HCT116 (cell line): Measurements from ENCODE around the gene SPATA31D4.

Experiments used
- CTCF ChIP-seq, 3 experiments: fragments of 200-600 bp in 1 of 3; sonication (generic) in 1 of 3; IDR thresholded peaks in 2 of 3; conservative IDR thresholded peaks in 1 of 3; 2 replicates each; pipeline ENCODE4 v1.5.1; 2012 to 2017; ENCODE audit warnings: low read depth in 2 of 3, low read length in 2 of 3, antibody characterized with exemption in 1 of 3, borderline replicate concordance in 1 of 3, control low read depth in 1 of 3, mild to moderate bottlenecking in 1 of 3, mixed read lengths in 1 of 3, mixed run types in 1 of 3, moderate library complexity in 1 of 3; ENCODE audit not compliant: insufficient read depth in 1 of 3
- ELF1 ChIP-seq: IDR thresholded peaks from 2 replicates; pipeline ENCODE4 v1.6.1; 2012; ENCODE audit warnings: low read depth, borderline replicate concordance
- EZH2 ChIP-seq: fragments of 200-600 bp; sonication (generic); IDR thresholded peaks from 2 replicates; pipeline ENCODE4 v1.6.1; 2017; ENCODE audit warnings: antibody characterized with exemption, mixed run types
- JUND ChIP-seq: IDR thresholded peaks from 2 replicates; pipeline ENCODE4 v1.6.1; 2012
- POLR2A ChIP-seq: IDR thresholded peaks from 2 replicates; pipeline ENCODE4 v1.7.0; 2011; ENCODE audit warnings: borderline replicate concordance; ENCODE audit not compliant: insufficient read depth, insufficient read length; ENCODE audit errors: extremely low read depth
- POLR2AphosphoS5 ChIP-seq: IDR thresholded peaks from 2 replicates; pipeline ENCODE4 v1.6.1; 2011; ENCODE audit warnings: mild to moderate bottlenecking, low read depth, low read length, moderate library complexity
- REST ChIP-seq: IDR thresholded peaks from 2 replicates; pipeline ENCODE4 v1.6.1; 2012; ENCODE audit warnings: low read depth
- YY1 ChIP-seq: IDR thresholded peaks from 2 replicates; pipeline ENCODE4 v1.6.1; 2011; ENCODE audit warnings: low read length, low read depth, moderate library complexity, mild to moderate bottlenecking; ENCODE audit not compliant: insufficient replicate concordance; ENCODE audit errors: extremely low read depth
- ZFX ChIP-seq: fragments of 450-650 bp; IDR thresholded peaks from 2 replicates; pipeline ENCODE4 v1.6.1; 2017
- TF ChIP-seq, protein P1 (sequence below): IDR thresholded peaks from 2 replicates; pipeline ENCODE4 v1.6.1; 2012

DNA sequence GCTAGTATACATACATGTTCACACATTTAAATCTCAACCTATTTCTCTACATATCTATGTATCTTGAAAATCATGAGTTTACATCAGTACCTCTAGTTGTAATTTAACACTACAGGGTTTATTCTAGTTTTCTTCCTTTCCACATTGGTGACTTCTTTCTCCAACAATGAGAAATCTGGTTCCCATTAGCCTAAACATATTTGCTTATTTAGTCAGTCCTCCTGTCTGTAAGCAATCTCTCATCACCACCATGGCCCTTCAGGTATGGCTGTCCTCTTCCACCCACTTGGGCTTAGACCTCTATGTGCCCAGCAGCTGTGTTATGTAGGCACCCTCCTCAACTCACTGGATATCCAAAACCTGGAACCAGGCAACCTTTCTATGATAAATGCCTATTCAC is 52.3 kb downstream of the SPATA31D4 start:
- TF ChIP-seq CTCF (IDR thresholded peaks at IDR 0.05 in 2 of 3, conservative IDR thresholded peaks at IDR 0.05 in 1 of 3; ENCODE audit: borderline replicate concordance in 1 of 3, insufficient read depth in 1 of 3, low read depth in 2 of 3, low read length in 2 of 3) = no peak
- no peak for TF ChIP-seq POLR2A
- TF ChIP-seq ZFX = no peak
- TF ChIP-seq EZH2 = no peak
- no peak for TF ChIP-seq JUND
- no peak for TF ChIP-seq ELF1
- TF ChIP-seq, protein P1, sequence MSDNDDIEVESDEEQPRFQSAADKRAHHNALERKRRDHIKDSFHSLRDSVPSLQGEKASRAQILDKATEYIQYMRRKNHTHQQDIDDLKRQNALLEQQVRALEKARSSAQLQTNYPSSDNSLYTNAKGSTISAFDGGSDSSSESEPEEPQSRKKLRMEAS = no peak
- TF ChIP-seq POLR2AphosphoS5 = no peak
- TF ChIP-seq REST = no peak
- TF ChIP-seq YY1 = no peak
